ENCODE results near the gene SELE.

DNA sequence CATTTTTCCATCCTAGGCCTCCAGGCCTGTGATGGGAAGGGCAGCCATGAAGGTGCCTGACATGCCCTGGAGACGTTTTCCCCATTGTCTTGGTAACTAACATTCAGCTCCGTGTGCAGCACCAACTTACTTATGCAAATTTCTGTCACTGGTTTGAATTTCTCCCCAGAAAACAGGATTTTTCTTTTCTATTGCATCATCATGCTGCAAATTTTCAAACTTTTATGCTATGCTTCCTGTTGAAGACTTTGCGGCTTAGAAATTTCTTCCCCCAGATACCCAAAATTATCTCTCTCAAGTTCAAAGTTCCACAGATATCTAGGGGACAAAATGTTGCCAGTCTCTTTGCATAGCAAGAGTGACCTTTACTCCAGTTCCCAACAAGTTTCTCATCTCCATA lies 25.2 kb upstream of the SELE start:
- TF ChIP-seq, protein P1, sequence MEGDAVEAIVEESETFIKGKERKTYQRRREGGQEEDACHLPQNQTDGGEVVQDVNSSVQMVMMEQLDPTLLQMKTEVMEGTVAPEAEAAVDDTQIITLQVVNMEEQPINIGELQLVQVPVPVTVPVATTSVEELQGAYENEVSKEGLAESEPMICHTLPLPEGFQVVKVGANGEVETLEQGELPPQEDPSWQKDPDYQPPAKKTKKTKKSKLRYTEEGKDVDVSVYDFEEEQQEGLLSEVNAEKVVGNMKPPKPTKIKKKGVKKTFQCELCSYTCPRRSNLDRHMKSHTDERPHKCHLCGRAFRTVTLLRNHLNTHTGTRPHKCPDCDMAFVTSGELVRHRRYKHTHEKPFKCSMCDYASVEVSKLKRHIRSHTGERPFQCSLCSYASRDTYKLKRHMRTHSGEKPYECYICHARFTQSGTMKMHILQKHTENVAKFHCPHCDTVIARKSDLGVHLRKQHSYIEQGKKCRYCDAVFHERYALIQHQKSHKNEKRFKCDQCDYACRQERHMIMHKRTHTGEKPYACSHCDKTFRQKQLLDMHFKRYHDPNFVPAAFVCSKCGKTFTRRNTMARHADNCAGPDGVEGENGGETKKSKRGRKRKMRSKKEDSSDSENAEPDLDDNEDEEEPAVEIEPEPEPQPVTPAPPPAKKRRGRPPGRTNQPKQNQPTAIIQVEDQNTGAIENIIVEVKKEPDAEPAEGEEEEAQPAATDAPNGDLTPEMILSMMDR (IDR thresholded peaks at IDR 0.05), result no peak
- TF ChIP-seq POLR2A (IDR thresholded peaks at IDR 0.05; ENCODE audit: low read depth), result no peak

All from esophagus muscularis mucosa (tissue), 3 donors.